HL-60 (cell line): ENCODE data around the gene NR1I3.

Experiments used
- DNase-seq, 2 experiments: peaks; one replicate each; pipeline ENCODE4 v3.0.0-alpha.2; 2010 to 2020; ENCODE audit warnings: low read depth in 1 of 2, low spot score in 1 of 2
- H3K27ac ChIP-seq: fragments of 250-450 bp; sonication (Bioruptor Pico); replicated peaks from 2 replicates; pipeline ENCODE4 v1.5.1; 2020; ENCODE audit warnings: mild to moderate bottlenecking, moderate library complexity
- H3K27me3 ChIP-seq: fragments of 250-450 bp; sonication (Bioruptor Pico); 2 replicates; pipeline ENCODE4 v1.5.1; 2021; ENCODE audit warnings: mild to moderate bottlenecking, moderate library complexity; ENCODE audit not compliant: insufficient read depth, poor library complexity, severe bottlenecking
- H3K4me3 ChIP-seq: replicated peaks from 2 replicates; pipeline ENCODE4 v1.5.1; 2011; ENCODE audit warnings: mild to moderate bottlenecking, control low read depth, low read length; ENCODE audit not compliant: insufficient read depth
- GABPA ChIP-seq: IDR thresholded peaks from 2 replicates; pipeline ENCODE4 v1.6.1; 2012; ENCODE audit warnings: low read depth
- POLR2AphosphoS5 ChIP-seq: IDR thresholded peaks from 2 replicates; pipeline ENCODE4 v1.6.1; 2012; ENCODE audit warnings: low read depth
- SPI1 ChIP-seq: IDR thresholded peaks from 2 replicates; pipeline ENCODE4 v1.6.1; 2012; ENCODE audit warnings: low read depth, mild to moderate bottlenecking, borderline replicate concordance
- TF ChIP-seq, protein P1 (sequence below): IDR thresholded peaks from one replicate; pipeline ENCODE4 v1.5.1; 2011; ENCODE audit warnings: low read length, control low read depth, inconsistent platforms; ENCODE audit not compliant: insufficient read depth
- TF ChIP-seq, protein P2 (sequence below): IDR thresholded peaks from 2 replicates; pipeline ENCODE4 v1.6.1; 2012; ENCODE audit warnings: low read depth; ENCODE audit not compliant: insufficient replicate concordance

NR1I3 gene

DNA sequence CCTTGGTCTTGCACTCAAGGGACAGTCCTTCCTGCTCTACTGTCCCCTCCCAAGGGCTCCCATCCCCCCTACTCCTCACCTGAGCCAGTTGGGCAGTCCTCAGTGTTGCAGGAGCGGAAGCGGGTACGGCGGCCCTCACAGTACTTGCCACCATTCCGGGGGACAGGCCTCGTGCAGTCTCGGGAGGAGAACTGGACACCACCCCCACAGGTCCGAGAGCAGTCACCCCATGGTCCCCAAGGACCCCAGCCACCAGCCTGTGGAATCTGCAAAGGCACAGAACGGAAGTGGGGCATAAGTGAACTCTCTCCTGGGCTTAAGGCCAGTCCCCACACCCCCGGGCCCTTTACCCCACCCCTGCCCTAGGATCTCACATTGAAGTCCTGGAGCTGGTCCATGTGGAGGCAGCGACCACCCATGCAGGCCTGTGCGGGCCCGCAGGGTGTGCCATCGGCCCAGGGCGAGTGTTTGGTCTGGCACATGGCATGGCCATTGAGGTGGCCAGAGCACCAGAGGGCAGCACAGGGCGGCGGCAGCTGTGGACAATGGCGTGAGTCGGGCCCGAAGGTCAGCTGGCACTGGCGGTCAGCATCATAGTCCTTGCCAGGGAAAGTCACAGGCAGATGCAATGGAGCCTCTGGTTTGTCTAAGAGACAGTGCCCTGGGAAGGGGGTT, 44.3 kb downstream of the NR1I3 start:
- Histone ChIP-seq H3K27ac (no peak overlapping the region), H3K27me3 (no peaks in the 10 kb centered on the region), H3K4me3 (no peak overlapping the region)
- no peak for DNase-seq
- TF ChIP-seq, protein P1, sequence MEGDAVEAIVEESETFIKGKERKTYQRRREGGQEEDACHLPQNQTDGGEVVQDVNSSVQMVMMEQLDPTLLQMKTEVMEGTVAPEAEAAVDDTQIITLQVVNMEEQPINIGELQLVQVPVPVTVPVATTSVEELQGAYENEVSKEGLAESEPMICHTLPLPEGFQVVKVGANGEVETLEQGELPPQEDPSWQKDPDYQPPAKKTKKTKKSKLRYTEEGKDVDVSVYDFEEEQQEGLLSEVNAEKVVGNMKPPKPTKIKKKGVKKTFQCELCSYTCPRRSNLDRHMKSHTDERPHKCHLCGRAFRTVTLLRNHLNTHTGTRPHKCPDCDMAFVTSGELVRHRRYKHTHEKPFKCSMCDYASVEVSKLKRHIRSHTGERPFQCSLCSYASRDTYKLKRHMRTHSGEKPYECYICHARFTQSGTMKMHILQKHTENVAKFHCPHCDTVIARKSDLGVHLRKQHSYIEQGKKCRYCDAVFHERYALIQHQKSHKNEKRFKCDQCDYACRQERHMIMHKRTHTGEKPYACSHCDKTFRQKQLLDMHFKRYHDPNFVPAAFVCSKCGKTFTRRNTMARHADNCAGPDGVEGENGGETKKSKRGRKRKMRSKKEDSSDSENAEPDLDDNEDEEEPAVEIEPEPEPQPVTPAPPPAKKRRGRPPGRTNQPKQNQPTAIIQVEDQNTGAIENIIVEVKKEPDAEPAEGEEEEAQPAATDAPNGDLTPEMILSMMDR = no peak
- TF ChIP-seq SPI1 (no peak), POLR2AphosphoS5 (no peak), GABPA (no peak)
- TF ChIP-seq, protein P2, sequence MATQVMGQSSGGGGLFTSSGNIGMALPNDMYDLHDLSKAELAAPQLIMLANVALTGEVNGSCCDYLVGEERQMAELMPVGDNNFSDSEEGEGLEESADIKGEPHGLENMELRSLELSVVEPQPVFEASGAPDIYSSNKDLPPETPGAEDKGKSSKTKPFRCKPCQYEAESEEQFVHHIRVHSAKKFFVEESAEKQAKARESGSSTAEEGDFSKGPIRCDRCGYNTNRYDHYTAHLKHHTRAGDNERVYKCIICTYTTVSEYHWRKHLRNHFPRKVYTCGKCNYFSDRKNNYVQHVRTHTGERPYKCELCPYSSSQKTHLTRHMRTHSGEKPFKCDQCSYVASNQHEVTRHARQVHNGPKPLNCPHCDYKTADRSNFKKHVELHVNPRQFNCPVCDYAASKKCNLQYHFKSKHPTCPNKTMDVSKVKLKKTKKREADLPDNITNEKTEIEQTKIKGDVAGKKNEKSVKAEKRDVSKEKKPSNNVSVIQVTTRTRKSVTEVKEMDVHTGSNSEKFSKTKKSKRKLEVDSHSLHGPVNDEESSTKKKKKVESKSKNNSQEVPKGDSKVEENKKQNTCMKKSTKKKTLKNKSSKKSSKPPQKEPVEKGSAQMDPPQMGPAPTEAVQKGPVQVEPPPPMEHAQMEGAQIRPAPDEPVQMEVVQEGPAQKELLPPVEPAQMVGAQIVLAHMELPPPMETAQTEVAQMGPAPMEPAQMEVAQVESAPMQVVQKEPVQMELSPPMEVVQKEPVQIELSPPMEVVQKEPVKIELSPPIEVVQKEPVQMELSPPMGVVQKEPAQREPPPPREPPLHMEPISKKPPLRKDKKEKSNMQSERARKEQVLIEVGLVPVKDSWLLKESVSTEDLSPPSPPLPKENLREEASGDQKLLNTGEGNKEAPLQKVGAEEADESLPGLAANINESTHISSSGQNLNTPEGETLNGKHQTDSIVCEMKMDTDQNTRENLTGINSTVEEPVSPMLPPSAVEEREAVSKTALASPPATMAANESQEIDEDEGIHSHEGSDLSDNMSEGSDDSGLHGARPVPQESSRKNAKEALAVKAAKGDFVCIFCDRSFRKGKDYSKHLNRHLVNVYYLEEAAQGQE = no peak

DNA sequence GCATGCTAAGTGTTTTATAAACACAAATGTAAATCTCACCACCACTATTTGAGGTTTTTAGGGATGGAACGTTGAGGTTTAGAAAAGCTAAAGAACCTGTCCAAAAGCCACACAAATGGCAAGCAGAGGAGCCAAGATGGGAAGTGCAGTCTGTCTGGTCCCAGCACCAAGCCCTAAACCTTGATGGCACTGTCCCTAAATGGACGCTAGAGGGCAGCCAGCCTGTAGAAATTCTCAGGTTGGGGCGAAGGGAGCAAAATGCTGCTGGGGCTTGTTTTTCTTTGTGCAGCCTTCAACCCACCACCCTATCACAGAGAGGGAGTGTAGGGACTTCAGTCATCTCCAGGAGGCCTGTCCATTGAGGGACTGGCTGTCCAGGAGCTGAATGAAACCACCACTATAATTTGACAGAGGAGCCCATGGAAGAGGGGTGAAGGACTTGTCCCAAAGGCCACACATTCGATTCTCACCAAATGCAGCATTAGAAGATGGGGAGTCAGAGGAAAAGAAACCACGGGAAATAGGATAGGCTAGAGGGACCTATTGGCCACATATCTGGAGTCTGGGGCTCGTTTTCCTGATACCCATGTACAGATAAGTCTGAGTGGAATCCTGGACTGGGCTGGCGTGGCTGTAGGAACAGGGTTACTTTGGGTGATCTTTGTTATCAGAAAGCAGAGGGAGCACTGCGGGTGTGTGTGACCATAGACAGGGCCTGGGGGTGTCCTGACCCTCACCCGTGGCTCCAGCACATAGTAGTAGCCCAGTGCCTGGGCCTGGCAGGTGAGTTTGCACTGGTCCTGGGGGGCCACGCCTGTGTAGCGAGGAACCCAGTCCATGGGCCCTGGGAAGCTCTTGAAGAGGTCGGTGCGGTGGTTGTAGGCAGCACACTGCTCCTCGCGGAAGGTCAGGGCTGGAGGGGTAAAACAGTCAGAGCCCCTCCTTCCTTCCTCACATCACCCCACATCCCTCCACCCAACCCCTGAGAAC, 45.2 kb downstream of the NR1I3 start:
- peak; percentile 61 to 76 for DNase-seq
- Histone ChIP-seq H3K27me3 (no peaks in the 10 kb centered on the region), H3K4me3 (no peak overlapping the region), H3K27ac (no peak overlapping the region)
- TF ChIP-seq POLR2AphosphoS5 = no peak
- no peak for TF ChIP-seq GABPA
- peak; percentile 74 for TF ChIP-seq SPI1
- TF ChIP-seq, protein P2 = no peak
- TF ChIP-seq, protein P1 = peak; percentile 96

DNA sequence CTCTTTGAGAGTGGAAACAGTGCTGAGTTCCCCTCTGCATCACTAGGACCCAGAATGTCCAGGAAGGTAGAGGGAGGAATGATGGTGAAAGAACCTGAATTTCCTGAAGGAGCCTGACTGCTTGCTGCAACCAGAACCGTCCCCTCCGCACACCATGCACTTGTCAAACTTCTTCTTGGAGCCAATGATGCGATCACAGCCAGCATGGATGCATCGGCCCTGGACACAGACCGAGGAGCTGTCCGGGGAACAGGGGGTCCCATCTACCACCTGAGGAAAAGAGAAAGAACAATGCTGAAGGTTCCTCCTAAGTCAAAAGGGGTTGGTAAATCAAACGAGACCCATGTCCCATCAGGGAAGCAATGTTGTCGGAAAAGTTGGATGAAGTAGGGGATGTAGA, 46.0 kb downstream of the NR1I3 start:
- TF ChIP-seq SPI1 (no peak), GABPA (no peak), POLR2AphosphoS5 (no peak)
- TF ChIP-seq, protein P2 = no peak
- TF ChIP-seq, protein P1 = no peak
- no peak overlapping the region for H3K27ac ChIP-seq
- no peaks in the 10 kb centered on the region for H3K27me3 ChIP-seq
- no peak for DNase-seq
- H3K4me3 ChIP-seq = no peak overlapping the region
